ENCODE data around the gene C16orf78.

Gene C16orf78

DNA sequence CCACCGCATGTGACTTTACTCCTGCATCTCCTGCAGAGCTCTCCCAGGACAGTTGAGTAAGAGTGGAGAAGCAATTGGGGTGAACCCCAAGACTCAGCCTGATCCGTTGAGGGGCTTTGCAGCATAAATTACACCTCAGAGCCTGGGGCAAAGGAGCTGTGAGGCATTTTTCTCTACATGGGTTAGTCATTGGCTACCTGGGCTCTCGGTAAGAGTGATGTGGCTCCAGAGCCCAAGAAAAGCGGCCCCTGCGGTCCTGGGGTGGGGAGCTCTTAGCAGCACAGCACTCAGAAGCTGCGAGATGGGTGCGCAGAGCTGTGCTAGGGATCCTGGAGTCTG lies 40.4 kb upstream of the C16orf78 start:
- no peak overlapping the region for H3K4me3 ChIP-seq (ENCODE audit: low read depth, low read length)
- no peak for TF ChIP-seq CTCF (IDR thresholded peaks at IDR 0.05; ENCODE audit: borderline replicate concordance, insufficient read depth, low read depth, low read length)

- no peak for TF ChIP-seq CTCF (IDR thresholded peaks at IDR 0.05; ENCODE audit: borderline replicate concordance, insufficient read depth, low read depth, low read length)
- H3K4me3 ChIP-seq (ENCODE audit: low read depth, low read length) = no peak overlapping the region
These were observed 37.8 kb upstream of the C16orf78 start for GRCh38 chr16:49335828-49336227.

- H3K4me3 ChIP-seq (ENCODE audit: low read depth, low read length) = no peak overlapping the region
- TF ChIP-seq CTCF (IDR thresholded peaks at IDR 0.05; ENCODE audit: borderline replicate concordance, insufficient read depth, low read depth, low read length) = no peak
These were observed 37.0 kb upstream of the C16orf78 start for GRCh38 chr16:49336581-49336980.

DNA sequence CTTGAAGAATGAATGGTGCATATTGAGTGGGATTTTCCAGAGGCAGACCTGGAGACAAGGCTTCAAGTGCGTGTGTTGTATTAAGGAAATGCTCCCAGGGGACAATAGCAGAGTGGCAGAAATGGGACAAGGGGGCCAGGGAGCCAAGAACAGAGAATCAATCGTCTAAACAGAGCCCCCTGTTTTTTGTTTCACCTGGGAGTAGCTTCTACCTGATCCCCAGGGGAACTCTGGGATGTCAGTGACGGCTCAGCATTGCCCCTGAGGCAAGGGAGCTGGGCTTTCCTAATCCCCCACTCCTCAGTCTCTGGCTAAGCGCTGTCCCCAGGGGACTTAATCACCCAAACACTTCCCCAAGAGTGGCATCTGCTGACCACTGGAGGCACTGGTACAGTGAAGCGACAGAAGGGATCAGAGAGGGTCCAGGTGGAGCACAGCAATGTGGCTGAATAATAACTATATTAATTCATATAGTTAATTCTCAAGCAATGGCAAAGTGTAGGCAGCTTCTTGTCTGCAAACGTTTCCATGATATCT lies 35.7 kb upstream of the C16orf78 start:
- TF ChIP-seq CTCF (IDR thresholded peaks at IDR 0.05; ENCODE audit: borderline replicate concordance, insufficient read depth, low read depth, low read length) = no peak
- no peak overlapping the region for H3K4me3 ChIP-seq (ENCODE audit: low read depth, low read length)

- no peak for TF ChIP-seq CTCF (IDR thresholded peaks at IDR 0.05; ENCODE audit: borderline replicate concordance, insufficient read depth, low read depth, low read length)
- no peak overlapping the region for H3K4me3 ChIP-seq (ENCODE audit: low read depth, low read length)
These were observed 34.9 kb upstream of the C16orf78 start for GRCh38 chr16:49338611-49339265.

DNA sequence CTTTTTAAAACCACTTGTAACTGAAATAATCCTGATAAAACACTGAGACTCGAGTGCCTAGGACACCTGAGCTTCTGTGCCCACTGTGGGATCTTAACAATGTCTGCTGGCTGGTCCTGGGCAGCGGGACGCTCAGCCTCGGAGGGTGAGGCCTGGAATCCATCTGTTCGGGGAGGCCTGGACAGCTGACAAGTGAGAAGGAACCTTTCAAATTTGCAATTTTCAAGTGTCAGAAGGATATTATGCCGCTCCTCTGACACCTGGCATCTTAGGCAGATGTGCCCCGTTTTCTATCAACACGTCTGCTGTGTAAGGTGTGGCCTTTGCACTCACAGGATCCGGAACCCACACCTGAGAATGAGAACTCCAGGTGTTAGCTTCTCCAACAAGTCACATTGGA lies 33.1 kb upstream of the C16orf78 start:
- H3K4me3 ChIP-seq (ENCODE audit: low read depth, low read length) = no peak overlapping the region
- no peak for TF ChIP-seq CTCF (IDR thresholded peaks at IDR 0.05; ENCODE audit: borderline replicate concordance, insufficient read depth, low read depth, low read length)

GRCh38 chr16:49341706-49342105 lies 31.9 kb upstream of the C16orf78 start:
- no peak for TF ChIP-seq CTCF (IDR thresholded peaks at IDR 0.05; ENCODE audit: borderline replicate concordance, insufficient read depth, low read depth, low read length)
- H3K4me3 ChIP-seq (ENCODE audit: low read depth, low read length) = no peak overlapping the region
